HG02798 (cell line): Measurements from ENCODE around the gene SUCLG1.

Experiments used
- ATAC-seq: cut with Tn5 transposase; IDR thresholded peaks from one replicate; pipeline ENCODE4 v1.9.1; 2021; ENCODE audit warnings: mild to moderate bottlenecking; ENCODE audit not compliant: unreplicated experiment, poor library complexity

Gene SUCLG1

GRCh38 chr2:84459018-84459943, at the start of gene SUCLG1:
SUCLG1 (minus strand) TSS chr2:84459280; CDS start chr2:84459269, 11 bp downstream.
- peak; percentile 97 for ATAC-seq

- ATAC-seq, result no peak
Measured at GRCh38 chr2:84498150-84498799, 39.2 kb upstream of the SUCLG1 start.

GRCh38 chr2:84497285-84497684, 38.2 kb upstream of the SUCLG1 start:
- no peak for ATAC-seq

GRCh38 chr2:84496386-84496785, 37.3 kb upstream of the SUCLG1 start:
- no peak for ATAC-seq

- peak; percentile 77 for ATAC-seq
Measured at GRCh38 chr2:84495539-84496146, 36.6 kb upstream of the SUCLG1 start.

GRCh38 chr2:84494070-84494469, 35.0 kb upstream of the SUCLG1 start:
- no peak for ATAC-seq

GRCh38 chr2:84493514-84493913, 34.4 kb upstream of the SUCLG1 start:
- ATAC-seq, result no peak

GRCh38 chr2:84492571-84492970, 33.5 kb upstream of the SUCLG1 start:
- ATAC-seq, result no peak

GRCh38 chr2:84491741-84492140, 32.7 kb upstream of the SUCLG1 start:
- ATAC-seq, result no peak

- ATAC-seq, result no peak
Measured at GRCh38 chr2:84491256-84491655, 32.2 kb upstream of the SUCLG1 start.

GRCh38 chr2:84487298-84487996, 28.4 kb upstream of the SUCLG1 start:
- ATAC-seq, result no peak

- no peak for ATAC-seq
Measured at GRCh38 chr2:84486441-84487115, 27.5 kb upstream of the SUCLG1 start.

GRCh38 chr2:84483320-84483719, 24.2 kb upstream of the SUCLG1 start:
- ATAC-seq, result no peak

GRCh38 chr2:84482603-84483002, 23.5 kb upstream of the SUCLG1 start:
- ATAC-seq, result no peak

- ATAC-seq, result no peak
Measured at GRCh38 chr2:84481702-84482101, 22.6 kb upstream of the SUCLG1 start.

GRCh38 chr2:84478867-84479266, 19.8 kb upstream of the SUCLG1 start:
- ATAC-seq, result no peak

- ATAC-seq, result no peak
Measured at GRCh38 chr2:84477886-84478285, 18.8 kb upstream of the SUCLG1 start.

GRCh38 chr2:84474176-84474575, 15.1 kb upstream of the SUCLG1 start:
- ATAC-seq, result no peak

GRCh38 chr2:84472856-84473565, 13.9 kb upstream of the SUCLG1 start:
- no peak for ATAC-seq
